OCI-LY7 (cell line): ENCODE data around the gene XCL1.
"Not testable (repeated sequence)": the region's sequence is repeated elsewhere in the genome, so short reads cannot be mapped to it uniquely, and the experiment has no call there.

ENCODE experiments used
- EZH2phosphoT487 ChIP-seq: fragments of 200-600 bp; sonication (generic); IDR thresholded peaks from 2 replicates; pipeline ENCODE4 v1.6.1; 2018; ENCODE audit warnings: low read depth, borderline replicate concordance, mild to moderate bottlenecking, mixed run types, antibody characterized with exemption, low read length, moderate library complexity, mixed read lengths
- TF ChIP-seq, protein P1 (sequence below): fragments of 200-600 bp; sonication (generic); conservative IDR thresholded peaks from 2 replicates; pipeline ENCODE4 v1.5.1; 2014; ENCODE audit warnings: mild to moderate bottlenecking, antibody characterized with exemption, low read length, moderate library complexity, mixed read lengths

DNA sequence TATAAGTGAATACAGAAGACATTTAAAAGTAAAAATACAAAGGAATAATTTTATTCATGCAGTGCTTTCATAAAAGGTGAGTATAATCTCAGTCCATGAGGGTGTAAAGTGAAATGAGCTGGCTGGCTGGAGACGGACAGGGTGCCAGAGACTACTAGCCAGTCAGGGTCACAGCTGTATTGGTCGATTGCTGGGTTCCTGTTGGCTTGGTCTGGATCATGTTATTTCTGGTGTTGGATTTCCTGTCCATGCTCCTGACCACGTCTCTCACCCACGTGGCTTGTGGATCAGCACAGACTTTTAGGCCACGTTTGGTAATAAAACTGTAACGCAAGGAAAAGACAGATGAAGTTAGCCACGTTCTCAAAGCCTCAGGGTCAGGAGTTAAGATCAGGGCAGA lies 35.6 kb upstream of the XCL1 start:
- TF ChIP-seq, protein P1, sequence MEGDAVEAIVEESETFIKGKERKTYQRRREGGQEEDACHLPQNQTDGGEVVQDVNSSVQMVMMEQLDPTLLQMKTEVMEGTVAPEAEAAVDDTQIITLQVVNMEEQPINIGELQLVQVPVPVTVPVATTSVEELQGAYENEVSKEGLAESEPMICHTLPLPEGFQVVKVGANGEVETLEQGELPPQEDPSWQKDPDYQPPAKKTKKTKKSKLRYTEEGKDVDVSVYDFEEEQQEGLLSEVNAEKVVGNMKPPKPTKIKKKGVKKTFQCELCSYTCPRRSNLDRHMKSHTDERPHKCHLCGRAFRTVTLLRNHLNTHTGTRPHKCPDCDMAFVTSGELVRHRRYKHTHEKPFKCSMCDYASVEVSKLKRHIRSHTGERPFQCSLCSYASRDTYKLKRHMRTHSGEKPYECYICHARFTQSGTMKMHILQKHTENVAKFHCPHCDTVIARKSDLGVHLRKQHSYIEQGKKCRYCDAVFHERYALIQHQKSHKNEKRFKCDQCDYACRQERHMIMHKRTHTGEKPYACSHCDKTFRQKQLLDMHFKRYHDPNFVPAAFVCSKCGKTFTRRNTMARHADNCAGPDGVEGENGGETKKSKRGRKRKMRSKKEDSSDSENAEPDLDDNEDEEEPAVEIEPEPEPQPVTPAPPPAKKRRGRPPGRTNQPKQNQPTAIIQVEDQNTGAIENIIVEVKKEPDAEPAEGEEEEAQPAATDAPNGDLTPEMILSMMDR: not testable (repeated sequence)
- not testable (repeated sequence) for TF ChIP-seq EZH2phosphoT487
